GM21423 (cell line): ENCODE data around the gene LTA4H.
A peak's percentile ranks its signal among the peaks of the same experiment; 100 is the strongest.
"Not testable (repeated sequence)": the region's sequence is repeated elsewhere in the genome, so short reads cannot be mapped to it uniquely, and the experiment has no call there.

ENCODE experiments used
- ATAC-seq: cut with Tn5 transposase; IDR thresholded peaks from one replicate; pipeline ENCODE4 v1.9.1; 2021; ENCODE audit warnings: mild to moderate bottlenecking, moderate library complexity; ENCODE audit not compliant: unreplicated experiment

Gene LTA4H

GRCh38 chr12:96035283-96036236 lies at the start of gene LTA4H:
LTA4H (minus strand) TSS chr12:96035587; CDS start chr12:96035519, 68 bp downstream.
- ATAC-seq: peak; percentile 92

- no peak for ATAC-seq
These were observed 49.2 kb upstream of the LTA4H start for GRCh38 chr12:96084624-96085023.

- no peak for ATAC-seq
These were observed 47.8 kb upstream of the LTA4H start for GRCh38 chr12:96083020-96083719.

GRCh38 chr12:96081596-96081995 lies 46.2 kb upstream of the LTA4H start:
- no peak for ATAC-seq

DNA sequence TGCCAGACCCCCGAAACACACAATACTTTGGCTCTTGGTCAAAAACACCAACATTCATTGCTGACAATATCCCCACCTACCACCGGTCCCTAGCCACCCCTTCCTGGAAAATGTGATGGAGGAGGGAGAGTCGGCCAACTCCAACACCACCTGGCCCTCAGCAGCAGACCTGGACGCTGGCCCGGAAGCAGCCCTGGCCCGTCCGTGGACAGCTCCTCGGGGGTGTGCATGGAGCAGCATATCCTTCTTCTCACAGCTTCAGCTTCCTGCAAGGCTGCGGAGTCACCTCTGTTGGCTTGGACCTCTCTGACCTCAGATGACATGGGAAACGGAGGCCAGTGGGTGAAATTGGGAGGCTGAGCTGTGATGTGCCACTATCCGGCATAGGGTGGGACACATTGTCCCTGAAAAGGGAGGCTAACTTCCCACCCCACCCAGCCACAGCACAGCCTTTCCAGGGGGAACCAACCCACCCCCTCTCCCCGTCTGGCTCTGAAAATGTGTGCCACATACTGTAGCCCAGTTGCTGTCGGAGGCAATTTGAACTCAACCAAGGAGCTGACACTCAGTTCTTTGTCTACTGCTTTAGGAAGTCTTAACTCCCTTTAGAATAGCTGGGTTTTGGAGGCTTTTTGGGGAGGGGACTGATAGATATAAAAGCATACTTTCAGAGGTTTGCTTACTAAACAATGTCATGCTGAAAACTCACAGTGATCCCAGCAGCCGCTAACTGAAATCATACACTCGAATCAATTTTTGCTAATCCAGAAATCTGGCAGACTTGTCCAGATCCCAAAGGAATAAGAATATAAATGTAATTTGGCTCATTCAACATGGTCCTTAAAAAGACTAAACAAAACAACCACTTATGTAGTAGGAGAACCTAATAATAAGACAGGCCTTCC lies 43.1 kb upstream of the LTA4H start:
- ATAC-seq: no peak

- ATAC-seq: no peak
These were observed 41.7 kb upstream of the LTA4H start for GRCh38 chr12:96077081-96077480.

DNA sequence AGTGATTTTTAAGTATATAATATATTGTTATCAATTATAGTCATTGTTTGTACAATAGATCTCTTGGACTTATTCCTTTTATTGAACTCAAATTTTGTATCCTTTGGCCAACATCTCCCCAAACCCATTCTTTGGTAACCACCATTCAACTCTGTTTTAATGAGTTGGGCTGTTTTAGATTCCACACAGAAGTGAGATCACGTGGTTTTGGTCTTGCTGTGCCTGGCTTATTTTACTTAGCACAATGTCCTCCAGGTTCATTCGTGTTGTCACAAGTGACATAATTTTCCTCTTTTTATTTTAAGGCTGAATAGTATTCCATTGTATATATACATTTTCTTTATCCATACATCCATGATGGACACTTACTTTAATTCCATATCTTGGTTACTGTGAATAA lies 40.2 kb upstream of the LTA4H start:
- no peak for ATAC-seq

DNA sequence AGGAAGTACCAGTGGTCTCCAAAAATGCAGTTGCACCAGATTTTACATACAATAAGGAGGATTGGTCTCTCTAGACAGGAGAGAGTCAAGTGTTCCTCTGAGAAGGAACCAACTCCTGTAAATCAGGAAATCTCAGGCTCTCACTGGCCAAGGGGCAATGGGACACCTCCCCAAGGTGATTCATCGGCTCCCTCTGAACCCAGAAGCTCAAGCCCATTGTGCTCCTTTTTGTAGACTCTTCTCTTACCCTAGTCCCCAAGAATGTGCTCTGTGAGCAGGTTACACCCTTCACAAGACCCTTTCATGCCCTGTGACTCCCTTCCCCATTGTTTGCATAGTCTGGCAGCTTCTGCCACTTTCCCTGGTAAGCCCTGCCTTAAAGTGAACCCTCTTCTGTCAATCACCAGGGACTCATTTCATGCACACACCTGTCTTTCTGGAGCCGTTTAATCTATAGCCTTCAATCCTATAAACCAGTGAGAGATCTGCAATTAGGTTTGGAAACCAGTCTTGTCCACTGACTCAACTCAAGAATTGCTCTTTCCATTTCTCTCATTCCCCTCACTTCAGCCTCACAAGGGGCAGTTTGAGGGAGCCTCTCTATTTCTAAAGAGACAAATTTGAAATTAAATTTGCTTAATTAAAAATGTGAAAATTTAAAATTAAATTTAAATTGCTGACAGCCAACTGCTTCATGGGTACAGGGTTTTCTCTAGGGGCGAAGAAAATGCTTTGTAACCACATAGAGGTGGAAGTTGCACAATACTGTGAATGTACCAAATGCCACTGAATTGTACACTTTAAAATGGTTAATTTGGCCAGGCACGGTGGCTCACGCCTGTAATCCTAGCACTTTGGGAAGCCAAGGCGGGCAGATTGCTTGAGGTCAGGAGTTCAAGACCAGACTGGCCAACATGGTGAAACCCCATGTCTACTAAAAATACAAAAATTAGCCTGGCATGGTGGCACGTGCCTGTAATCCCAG lies 38.3 kb upstream of the LTA4H start:
- no peak for ATAC-seq

- ATAC-seq: no peak
These were observed 35.4 kb upstream of the LTA4H start for GRCh38 chr12:96070670-96071279.

DNA sequence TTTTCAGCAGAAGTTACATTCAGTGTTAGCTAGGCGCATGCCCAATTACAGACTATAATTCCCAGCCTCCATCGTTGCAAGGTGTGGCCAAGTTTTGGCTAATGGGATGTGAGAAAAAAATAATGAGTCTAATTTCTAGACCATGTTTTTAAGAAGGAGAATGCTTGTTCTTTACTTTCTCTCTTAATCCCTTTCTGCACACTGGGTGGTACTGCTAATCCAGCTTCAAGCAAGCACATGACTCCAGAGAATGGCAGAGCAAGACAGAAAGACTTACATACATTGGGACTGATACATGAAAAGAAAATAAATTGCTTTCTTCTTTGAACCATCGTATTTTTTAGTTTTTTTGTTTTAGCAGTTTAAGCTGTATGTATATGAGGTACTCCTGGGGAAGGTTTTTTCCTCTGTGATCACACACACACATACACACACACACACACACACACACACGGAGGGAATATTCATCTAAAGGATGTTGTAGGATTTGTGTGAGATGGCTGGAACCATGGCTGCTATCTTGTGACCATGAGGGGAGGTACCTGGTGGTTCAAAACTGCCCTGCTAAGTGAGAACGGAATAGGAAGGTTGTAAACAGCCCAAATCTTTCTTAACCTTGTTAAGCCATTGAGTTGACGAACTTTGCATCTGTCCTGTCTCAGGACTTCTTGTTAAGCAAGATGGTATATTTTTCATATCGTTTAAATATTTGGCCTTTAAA lies 34.3 kb upstream of the LTA4H start:
- ATAC-seq: no peak

- no peak for ATAC-seq
These were observed 33.2 kb upstream of the LTA4H start for GRCh38 chr12:96068636-96069035.

GRCh38 chr12:96068111-96068510 lies 32.7 kb upstream of the LTA4H start:
- ATAC-seq: no peak

- ATAC-seq: not testable (repeated sequence)
These were observed 30.4 kb upstream of the LTA4H start for GRCh38 chr12:96065776-96066175.

GRCh38 chr12:96064966-96065365 lies 29.6 kb upstream of the LTA4H start:
- no peak for ATAC-seq

GRCh38 chr12:96064271-96064670 lies 28.9 kb upstream of the LTA4H start:
- ATAC-seq: no peak

GRCh38 chr12:96063046-96063445 lies 27.7 kb upstream of the LTA4H start:
- ATAC-seq: no peak

- ATAC-seq: peak; percentile 62
These were observed 26.6 kb upstream of the LTA4H start for GRCh38 chr12:96061864-96062453.

DNA sequence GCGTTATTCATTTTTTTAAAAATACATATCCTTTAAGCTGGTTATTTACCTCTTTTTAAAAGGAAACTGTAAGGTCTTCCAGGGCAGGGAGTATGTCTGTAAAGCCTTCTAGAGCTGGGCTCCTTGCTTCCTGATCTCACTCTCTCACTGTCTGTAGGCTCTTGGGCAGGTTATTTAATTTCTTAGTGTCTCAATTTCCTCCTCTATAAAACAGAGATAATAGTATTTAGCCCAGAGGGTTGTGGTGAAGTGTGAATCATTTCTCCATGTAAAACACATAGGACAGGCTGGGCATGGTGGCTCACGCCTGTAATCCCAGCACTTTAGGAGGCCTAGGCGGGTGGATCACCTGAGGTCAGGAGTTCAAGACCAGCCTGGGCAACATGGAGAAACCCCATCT lies 25.9 kb upstream of the LTA4H start:
- ATAC-seq: no peak
